CD4-positive, alpha-beta T cell (primary cell): ENCODE results near the gene ATP5MC3. TPM values are rescaled to one million over a fixed set of nuclear protein-coding genes. Genes with fewer than 3 reads are reported as not detected.

Experiments used
- ATAC-seq: fragments of 200-7000 bp; cut with Tn5 transposase; one replicate; pipeline ENCODE4 v1.10.0; 2022; ENCODE audit warnings: mild to moderate bottlenecking; ENCODE audit not compliant: poor library complexity
- CTCF ChIA-PET: fragments of 350-600 bp; sonication (Branson Sonifier 250); formaldehyde crosslinking; loops from one replicate; lab custom pipeline; 2021; ENCODE audit warnings: antibody characterized with exemption, inconsistent platforms; lab: Charles Lee
- POLR2A ChIA-PET: fragments of 350-600 bp; sonication (Branson Sonifier 250); formaldehyde crosslinking; loops from one replicate; lab custom pipeline; 2021; ENCODE audit warnings: antibody characterized with exemption, inconsistent platforms; lab: Charles Lee
- DNase-seq, 14 experiments: peaks; one replicate each; pipeline ENCODE4 v3.0.0-alpha.2; 2013 to 2020; ENCODE audit warnings: mixed read lengths in 2 of 14
- H3K27ac ChIP-seq, 2 donors: one replicate each; pipeline versions ENCODE4 v1.5.1 to v1.7.0; 2013; ENCODE audit warnings: low read length in 2 of 2, low read depth in 1 of 2, mild to moderate bottlenecking in 1 of 2
- H3K27me3 ChIP-seq, 2 experiments: 1 replicate in 1 of 2; 2 replicates in 1 of 2; pipeline versions ENCODE4 v1.6.1 to v1.7.0; 2013; ENCODE audit warnings: low read length in 2 of 2, control low read depth in 1 of 2, mild to moderate bottlenecking in 1 of 2, moderate library complexity in 1 of 2; ENCODE audit not compliant: insufficient read depth in 2 of 2, control insufficient read depth in 1 of 2
- H3K36me3 ChIP-seq: one replicate; pipeline ENCODE4 v1.6.1; 2013; ENCODE audit warnings: low read length, control low read depth; ENCODE audit not compliant: insufficient read depth
- H3K4me1 ChIP-seq: one replicate; pipeline ENCODE4 v1.6.1; 2013; ENCODE audit warnings: low read length, control low read depth; ENCODE audit not compliant: insufficient read depth
- H3K4me3 ChIP-seq: one replicate; pipeline ENCODE4 v1.5.1; 2013; ENCODE audit warnings: mild to moderate bottlenecking, low read length, moderate library complexity
- H3K9me3 ChIP-seq, 2 experiments: 1 replicate in 1 of 2; 2 replicates in 1 of 2; pipeline versions ENCODE4 v1.6.1 to v1.7.0; 2013; ENCODE audit warnings: low read length in 2 of 2, mild to moderate bottlenecking in 2 of 2, control low read depth in 1 of 2, moderate library complexity in 1 of 2; ENCODE audit not compliant: control insufficient read depth in 1 of 2, insufficient read depth in 1 of 2
- H3K27ac Mint-ChIP-seq: one replicate; pipeline ENCODE4 v1.8.0; 2020; ENCODE audit warnings: mixed read lengths
- H3K27me3 Mint-ChIP-seq: one replicate; pipeline ENCODE4 v1.8.0; 2021; ENCODE audit warnings: mixed read lengths
- H3K36me3 Mint-ChIP-seq: one replicate; pipeline ENCODE4 v1.8.0; 2021; ENCODE audit warnings: low read depth, mixed read lengths
- H3K4me1 Mint-ChIP-seq: one replicate; pipeline ENCODE4 v1.8.0; 2021; ENCODE audit warnings: low read depth, mixed read lengths
- H3K4me3 Mint-ChIP-seq: one replicate; pipeline ENCODE4 v1.8.0; 2020; ENCODE audit warnings: mild to moderate bottlenecking, mixed read lengths
- H3K9me3 Mint-ChIP-seq: one replicate; pipeline ENCODE4 v1.8.0; 2020; ENCODE audit warnings: mixed read lengths
- intact Hi-C, 2 experiments: fragments of 100-400 bp; cut with DNase I in 1 of 2; cut with micrococcal nuclease in 1 of 2; formaldehyde crosslinking; loops; one replicate each; pipeline versions ENCODE4 v1.15.1 to v1.9.0; 2023 to 2025; cut with DNase I, micrococcal nuclease
- total RNA-seq, 174 experiments: library from RNA in 2 of 174; stranded (reverse) in 2 of 174; gene quantifications; one replicate each; pipeline ENCODE4 v1.2.3 and lab custom pipeline; 2021 to 2026
- TF ChIP-seq, protein P1 (sequence below): fragments of 200-600 bp; IDR thresholded peaks from one replicate; pipeline ENCODE4 v1.8.0; 2022; ENCODE audit warnings: antibody characterized with exemption, mild to moderate bottlenecking

The ATP5MC3 gene
- total RNA-seq, 2 experiments from 2014 or later, result 79.5 to 81.6 TPM

GRCh38 chr2:175151791-175152190 is 29.7 kb downstream of the ATP5MC3 start:
- H3K27ac Mint-ChIP-seq, result no peak overlapping the region
- no peak overlapping the region for H3K27ac ChIP-seq
- no peak overlapping the region for H3K4me3 Mint-ChIP-seq
- H3K9me3 Mint-ChIP-seq, result no peaks in the 10 kb centered on the region
- no peak for ATAC-seq
- no peak overlapping the region for H3K4me3 ChIP-seq
- H3K9me3 ChIP-seq, result no peaks in the 10 kb centered on the region
- no peaks in the 10 kb centered on the region for H3K27me3 ChIP-seq
- ChIA-PET POLR2A (no interaction called here), CTCF (interaction anchor here (2.7 kb wide), 1 partner anchor 12 kb away, joined by 8 read pairs; no protein-coding TSS in a partner anchor)
- H3K4me1 ChIP-seq, result no peaks in the 10 kb centered on the region
- peaks cover 71% of the 10 kb centered on the region for H3K4me1 Mint-ChIP-seq
- no peaks in the 10 kb centered on the region for H3K27me3 Mint-ChIP-seq
- peaks cover 41% of the 10 kb centered on the region for H3K36me3 Mint-ChIP-seq
- peaks cover 16% of the 10 kb centered on the region for H3K36me3 ChIP-seq
- intact Hi-C loops, result loop anchor here in 1 of 2 experiments (5.0 kb wide), 1 partner anchor 51 kb away; no protein-coding TSS in a partner anchor
- DNase-seq, result no peak
- TF ChIP-seq, protein P1, sequence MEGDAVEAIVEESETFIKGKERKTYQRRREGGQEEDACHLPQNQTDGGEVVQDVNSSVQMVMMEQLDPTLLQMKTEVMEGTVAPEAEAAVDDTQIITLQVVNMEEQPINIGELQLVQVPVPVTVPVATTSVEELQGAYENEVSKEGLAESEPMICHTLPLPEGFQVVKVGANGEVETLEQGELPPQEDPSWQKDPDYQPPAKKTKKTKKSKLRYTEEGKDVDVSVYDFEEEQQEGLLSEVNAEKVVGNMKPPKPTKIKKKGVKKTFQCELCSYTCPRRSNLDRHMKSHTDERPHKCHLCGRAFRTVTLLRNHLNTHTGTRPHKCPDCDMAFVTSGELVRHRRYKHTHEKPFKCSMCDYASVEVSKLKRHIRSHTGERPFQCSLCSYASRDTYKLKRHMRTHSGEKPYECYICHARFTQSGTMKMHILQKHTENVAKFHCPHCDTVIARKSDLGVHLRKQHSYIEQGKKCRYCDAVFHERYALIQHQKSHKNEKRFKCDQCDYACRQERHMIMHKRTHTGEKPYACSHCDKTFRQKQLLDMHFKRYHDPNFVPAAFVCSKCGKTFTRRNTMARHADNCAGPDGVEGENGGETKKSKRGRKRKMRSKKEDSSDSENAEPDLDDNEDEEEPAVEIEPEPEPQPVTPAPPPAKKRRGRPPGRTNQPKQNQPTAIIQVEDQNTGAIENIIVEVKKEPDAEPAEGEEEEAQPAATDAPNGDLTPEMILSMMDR, result no peak

GRCh38 chr2:175147186-175147585 is 34.3 kb downstream of the ATP5MC3 start:
- Mint-ChIP-seq H3K4me3 (no peak overlapping the region), H3K27me3 (no peaks in the 10 kb centered on the region), H3K4me1 (peaks cover 64% of the 10 kb centered on the region), H3K36me3 (peaks cover 74% of the 10 kb centered on the region), H3K9me3 (no peaks in the 10 kb centered on the region), H3K27ac (no peak overlapping the region)
- ATAC-seq, result no peak
- CTCF ChIA-PET, result no interaction called here
- no peak for DNase-seq
- intact Hi-C loops, result no loop called here
- TF ChIP-seq, protein P1, result no peak
- Histone ChIP-seq H3K4me1 (no peaks in the 10 kb centered on the region), H3K4me3 (no peak overlapping the region), H3K27me3 (no peaks in the 10 kb centered on the region), H3K9me3 (no peaks in the 10 kb centered on the region), H3K36me3 (peaks cover 25% of the 10 kb centered on the region), H3K27ac (no peak overlapping the region)
- POLR2A ChIA-PET, result no interaction called here

DNA sequence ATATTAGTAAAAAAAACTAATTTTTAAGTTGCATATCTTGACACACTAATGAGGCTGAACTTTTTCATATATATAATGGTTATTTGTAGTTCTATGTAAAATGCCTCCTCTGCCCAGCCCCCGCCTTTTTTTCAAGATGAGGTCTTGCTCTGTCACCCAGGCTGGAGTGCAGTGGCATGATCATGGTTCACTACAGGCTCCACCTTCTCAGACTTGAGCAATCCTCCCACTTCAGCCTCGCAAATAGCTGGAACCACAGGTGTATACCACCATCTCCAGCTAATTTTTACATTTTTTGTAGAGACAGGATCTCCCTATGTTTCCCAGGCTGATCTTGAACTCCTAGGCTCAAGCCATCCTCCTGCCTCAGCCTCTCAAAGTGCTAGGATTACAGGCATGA is 37.8 kb downstream of the ATP5MC3 start:
- Histone ChIP-seq H3K27me3 (no peaks in the 10 kb centered on the region), H3K9me3 (no peaks in the 10 kb centered on the region), H3K4me1 (no peaks in the 10 kb centered on the region), H3K27ac (no peak overlapping the region), H3K36me3 (peaks cover 24% of the 10 kb centered on the region), H3K4me3 (no peak overlapping the region)
- DNase-seq, result no peak
- H3K36me3 Mint-ChIP-seq, result peaks cover 77% of the 10 kb centered on the region
- POLR2A ChIA-PET, result no interaction called here
- CTCF ChIA-PET, result no interaction called here
- H3K4me1 Mint-ChIP-seq, result peaks cover 53% of the 10 kb centered on the region
- no peak for ATAC-seq
- H3K27me3 Mint-ChIP-seq, result no peaks in the 10 kb centered on the region
- no peak overlapping the region for H3K27ac Mint-ChIP-seq
- no peaks in the 10 kb centered on the region for H3K9me3 Mint-ChIP-seq
- intact Hi-C loops, result no loop called here
- TF ChIP-seq, protein P1, result no peak
- no peak overlapping the region for H3K4me3 Mint-ChIP-seq
